Chondrocyte (in vitro differentiated cells): ENCODE measurements around the gene PTPRG. TPM values are rescaled to one million over a fixed set of nuclear protein-coding genes. Genes with fewer than 3 reads are reported as not detected.

ENCODE experiments used
- DNase-seq: peaks from one replicate; pipeline ENCODE4 v3.0.0; 2021; ENCODE audit warnings: mixed read lengths, low spot score
- H3K27ac Mint-ChIP-seq: one replicate; pipeline ENCODE4 v1.8.0; 2021; ENCODE audit warnings: mild to moderate bottlenecking, moderate library complexity, mixed read lengths; ENCODE audit not compliant: unreplicated experiment
- H3K27me3 Mint-ChIP-seq: 2 replicates; pipeline ENCODE4 v1.8.0; 2021; ENCODE audit warnings: low read depth, mixed read lengths
- H3K36me3 Mint-ChIP-seq: 2 replicates; pipeline ENCODE4 v1.8.0; 2021; ENCODE audit warnings: low read depth, mixed read lengths
- H3K4me1 Mint-ChIP-seq: 2 replicates; pipeline ENCODE4 v1.8.0; 2021; ENCODE audit warnings: low read depth, mild to moderate bottlenecking, mixed read lengths
- H3K4me3 Mint-ChIP-seq: one replicate; pipeline ENCODE4 v1.8.0; 2021; ENCODE audit warnings: mild to moderate bottlenecking, moderate library complexity, mixed read lengths; ENCODE audit not compliant: unreplicated experiment
- H3K9me3 Mint-ChIP-seq: 2 replicates; pipeline ENCODE4 v1.8.0; 2021; ENCODE audit warnings: low read depth, mixed read lengths
- total RNA-seq: library from RNA; stranded (reverse); gene quantifications from 3 replicates; pipeline ENCODE4 v1.2.1, GENCODE V29; 2021
- TF ChIP-seq, protein P1 (sequence below): fragments of 200-600 bp; sonication (generic); IDR thresholded peaks from 2 replicates; pipeline ENCODE4 v1.5.0; 2021; ENCODE audit warnings: antibody characterized with exemption, mild to moderate bottlenecking, moderate library complexity

Gene PTPRG
- total RNA-seq, 1 donor from 2014 or later = 45.5 TPM

DNA sequence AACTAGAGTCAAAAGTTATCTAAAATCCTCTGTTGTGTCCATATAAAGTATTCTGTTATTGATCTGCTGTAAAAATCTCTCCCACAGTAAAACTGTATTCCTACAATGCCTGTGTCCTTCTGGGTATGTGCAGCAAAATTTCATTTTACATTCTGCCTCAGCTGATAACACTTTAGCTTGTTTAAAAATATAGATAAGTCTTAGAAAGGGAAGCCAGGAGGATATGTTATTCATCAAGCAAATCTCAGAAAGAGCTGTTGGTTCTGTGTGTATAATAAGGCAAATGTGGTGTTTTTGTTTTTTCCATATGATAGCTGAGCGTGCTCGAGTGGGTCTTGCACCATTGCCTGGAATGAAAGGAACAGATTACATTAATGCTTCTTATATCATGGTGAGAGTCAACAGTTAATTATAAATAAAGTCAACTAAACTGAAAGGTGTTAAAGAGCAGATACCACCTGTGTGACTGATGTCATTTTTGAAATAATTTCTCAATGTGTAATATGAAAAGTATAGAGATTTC lies 715.3 kb downstream of the PTPRG start:
- DNase-seq = no peak
- peaks cover 5% of the 10 kb centered on the region for H3K4me1 Mint-ChIP-seq
- TF ChIP-seq, protein P1, sequence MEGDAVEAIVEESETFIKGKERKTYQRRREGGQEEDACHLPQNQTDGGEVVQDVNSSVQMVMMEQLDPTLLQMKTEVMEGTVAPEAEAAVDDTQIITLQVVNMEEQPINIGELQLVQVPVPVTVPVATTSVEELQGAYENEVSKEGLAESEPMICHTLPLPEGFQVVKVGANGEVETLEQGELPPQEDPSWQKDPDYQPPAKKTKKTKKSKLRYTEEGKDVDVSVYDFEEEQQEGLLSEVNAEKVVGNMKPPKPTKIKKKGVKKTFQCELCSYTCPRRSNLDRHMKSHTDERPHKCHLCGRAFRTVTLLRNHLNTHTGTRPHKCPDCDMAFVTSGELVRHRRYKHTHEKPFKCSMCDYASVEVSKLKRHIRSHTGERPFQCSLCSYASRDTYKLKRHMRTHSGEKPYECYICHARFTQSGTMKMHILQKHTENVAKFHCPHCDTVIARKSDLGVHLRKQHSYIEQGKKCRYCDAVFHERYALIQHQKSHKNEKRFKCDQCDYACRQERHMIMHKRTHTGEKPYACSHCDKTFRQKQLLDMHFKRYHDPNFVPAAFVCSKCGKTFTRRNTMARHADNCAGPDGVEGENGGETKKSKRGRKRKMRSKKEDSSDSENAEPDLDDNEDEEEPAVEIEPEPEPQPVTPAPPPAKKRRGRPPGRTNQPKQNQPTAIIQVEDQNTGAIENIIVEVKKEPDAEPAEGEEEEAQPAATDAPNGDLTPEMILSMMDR = no peak
- H3K36me3 Mint-ChIP-seq = peaks cover 13% of the 10 kb centered on the region
- no peak overlapping the region for H3K27ac Mint-ChIP-seq
- H3K27me3 Mint-ChIP-seq = no peaks in the 10 kb centered on the region
- H3K4me3 Mint-ChIP-seq = no peak overlapping the region
- no peaks in the 10 kb centered on the region for H3K9me3 Mint-ChIP-seq

DNA sequence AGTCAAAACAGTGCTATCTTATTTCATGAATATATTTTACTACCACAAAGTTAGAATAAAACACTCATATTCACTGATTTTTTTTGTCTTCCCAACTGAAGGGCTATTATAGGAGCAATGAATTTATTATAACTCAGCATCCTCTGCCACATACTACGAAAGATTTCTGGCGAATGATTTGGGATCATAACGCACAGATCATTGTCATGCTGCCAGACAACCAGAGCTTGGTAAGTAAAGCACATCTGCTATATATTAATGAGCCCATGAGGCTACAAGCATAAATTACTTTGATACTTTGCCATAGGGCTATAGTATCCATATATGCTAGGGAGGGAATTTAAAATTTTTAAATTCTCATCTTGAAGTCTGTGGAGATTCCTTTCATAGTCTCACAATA lies 716.1 kb downstream of the PTPRG start:
- TF ChIP-seq, protein P1 = no peak
- Mint-ChIP-seq H3K9me3 (no peaks in the 10 kb centered on the region), H3K4me3 (no peak overlapping the region), H3K27ac (no peak overlapping the region), H3K27me3 (no peaks in the 10 kb centered on the region), H3K36me3 (peaks cover 13% of the 10 kb centered on the region), H3K4me1 (peaks cover 7% of the 10 kb centered on the region)
- DNase-seq = no peak

DNA sequence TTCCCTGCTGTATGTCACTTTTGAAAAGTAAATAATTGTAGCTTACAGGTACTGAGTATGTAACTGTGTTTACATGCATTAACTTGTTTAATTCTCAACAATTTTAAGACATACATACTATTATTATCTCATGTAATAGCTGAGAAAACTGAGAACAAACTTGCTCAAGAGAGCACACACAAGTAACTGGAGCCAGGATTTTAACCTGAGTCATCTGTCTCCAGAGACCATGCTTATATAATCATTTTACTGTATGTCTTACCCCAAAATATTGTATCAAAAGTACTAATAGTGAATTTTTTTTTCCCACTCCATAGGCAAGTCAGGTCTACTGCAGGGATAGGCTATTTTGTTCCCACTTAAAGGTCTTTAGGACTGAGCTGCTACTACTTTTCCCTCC lies 716.6 kb downstream of the PTPRG start:
- no peaks in the 10 kb centered on the region for H3K9me3 Mint-ChIP-seq
- no peaks in the 10 kb centered on the region for H3K27me3 Mint-ChIP-seq
- no peak for DNase-seq
- H3K36me3 Mint-ChIP-seq = peaks cover 13% of the 10 kb centered on the region
- no peak overlapping the region for H3K27ac Mint-ChIP-seq
- peaks cover 7% of the 10 kb centered on the region for H3K4me1 Mint-ChIP-seq
- H3K4me3 Mint-ChIP-seq = no peak overlapping the region
- TF ChIP-seq, protein P1 = no peak

DNA sequence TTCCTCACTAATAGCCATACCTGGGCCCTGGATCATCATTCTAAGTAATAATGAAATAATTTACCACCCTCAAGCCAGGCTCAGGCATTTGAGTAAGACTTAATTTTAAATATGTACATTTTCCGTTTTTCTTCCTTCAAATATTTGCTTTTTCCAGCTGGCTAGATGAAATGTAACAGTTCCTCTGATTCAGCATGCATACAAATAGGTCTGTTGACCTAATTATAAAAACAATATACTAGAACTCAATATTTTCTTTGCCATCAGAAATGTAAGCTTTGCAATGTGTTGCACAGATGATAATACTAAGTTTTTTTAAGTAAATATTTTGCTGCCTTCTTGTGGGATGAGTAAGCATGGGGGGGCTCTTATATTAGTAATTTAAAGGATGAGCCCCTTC lies 720.4 kb downstream of the PTPRG start:
- no peaks in the 10 kb centered on the region for H3K27me3 Mint-ChIP-seq
- no peak overlapping the region for H3K27ac Mint-ChIP-seq
- peaks cover 8% of the 10 kb centered on the region for H3K36me3 Mint-ChIP-seq
- TF ChIP-seq, protein P1 = no peak
- DNase-seq = no peak
- H3K4me1 Mint-ChIP-seq = peaks cover 7% of the 10 kb centered on the region
- no peak overlapping the region for H3K4me3 Mint-ChIP-seq
- H3K9me3 Mint-ChIP-seq = no peaks in the 10 kb centered on the region

DNA sequence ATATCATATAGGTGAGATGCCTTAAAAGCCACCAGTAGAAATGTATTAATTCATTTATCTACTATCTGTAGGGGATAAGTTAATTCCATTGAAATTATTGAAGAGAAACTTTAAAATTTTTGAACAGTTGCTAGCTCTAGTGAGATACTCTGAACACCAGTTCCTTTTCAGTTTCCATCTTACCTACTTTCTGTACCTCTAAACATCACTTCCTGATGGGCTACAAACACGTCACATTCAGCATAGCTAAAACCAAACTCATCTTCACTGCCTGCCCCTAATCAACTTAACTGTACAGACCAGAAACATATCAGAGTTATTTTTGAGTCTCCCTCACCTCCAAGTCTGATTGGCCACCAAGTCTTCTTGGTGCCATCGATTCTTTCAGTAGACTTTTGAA lies 723.1 kb downstream of the PTPRG start:
- Mint-ChIP-seq H3K36me3 (peaks cover 8% of the 10 kb centered on the region), H3K27ac (no peak overlapping the region), H3K9me3 (no peaks in the 10 kb centered on the region), H3K27me3 (no peaks in the 10 kb centered on the region), H3K4me1 (peaks cover 7% of the 10 kb centered on the region), H3K4me3 (no peak overlapping the region)
- TF ChIP-seq, protein P1 = no peak
- DNase-seq = no peak
